SK-N-SH treated with all-trans-retinoic acid at 6 μM for 48 hours (cell line): ENCODE measurements around the gene LYZ.

Experiments used
- ARNTL ChIP-seq: fragments of 450-650 bp; formaldehyde crosslinking; IDR thresholded peaks from 2 replicates; pipeline ENCODE4 v1.5.0; 2020; ENCODE audit warnings: low read depth, mild to moderate bottlenecking, moderate library complexity, borderline replicate concordance
- ESRRG ChIP-seq: fragments of 250-450 bp; sonication (Bioruptor Pico); IDR thresholded peaks from 2 replicates; pipeline ENCODE4 v1.6.1; 2021; ENCODE audit warnings: mild to moderate bottlenecking
- GLIS3 ChIP-seq: fragments of 250-450 bp; sonication (Bioruptor Pico); IDR thresholded peaks from 2 replicates; pipeline ENCODE4 v1.5.0; 2020; ENCODE audit warnings: mild to moderate bottlenecking, moderate library complexity
- TOX ChIP-seq: fragments of 250-450 bp; sonication (Bioruptor Pico); IDR thresholded peaks from 2 replicates; pipeline ENCODE4 v1.8.0; 2021; ENCODE audit warnings: mild to moderate bottlenecking, moderate library complexity, borderline replicate concordance
- ZNF8 ChIP-seq: fragments of 450-650 bp; formaldehyde crosslinking; IDR thresholded peaks from 2 replicates; pipeline ENCODE4 v1.5.0; 2020; ENCODE audit warnings: mild to moderate bottlenecking, moderate library complexity
- TF ChIP-seq, protein P1 (sequence below): fragments of 250-450 bp; sonication (Bioruptor Pico); IDR thresholded peaks from 2 replicates; pipeline ENCODE4 v1.8.0; 2020; ENCODE audit warnings: mild to moderate bottlenecking, moderate library complexity, borderline replicate concordance
- TF ChIP-seq, protein P2 (sequence below): fragments of 250-450 bp; sonication (Bioruptor Pico); IDR thresholded peaks from 2 replicates; pipeline ENCODE4 v1.5.1; 2020; ENCODE audit warnings: low read depth, mild to moderate bottlenecking, moderate library complexity

DNA sequence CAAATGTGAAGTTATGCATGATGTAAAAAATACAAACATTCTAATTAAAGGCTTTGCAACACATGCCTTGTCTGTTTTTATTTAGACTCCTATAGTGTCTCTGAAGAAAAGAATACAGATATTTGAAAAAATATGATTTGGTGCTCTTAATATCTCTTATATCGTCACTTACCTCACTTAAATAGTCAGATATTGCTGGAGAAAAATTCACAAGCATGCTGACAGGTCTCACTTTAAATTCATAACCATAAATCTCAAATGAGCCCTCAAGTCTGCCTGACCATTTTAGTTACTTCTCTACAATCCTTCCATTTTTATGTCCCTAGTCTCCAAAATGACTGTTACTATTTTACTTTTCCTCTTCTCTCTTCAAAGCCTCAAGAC lies 6.0 kb downstream of the LYZ start:
- no peak for TF ChIP-seq GLIS3 (CRISPR knock-in tag)
- TF ChIP-seq ZNF8 (CRISPR knock-in tag) = no peak
- TF ChIP-seq, protein P1, sequence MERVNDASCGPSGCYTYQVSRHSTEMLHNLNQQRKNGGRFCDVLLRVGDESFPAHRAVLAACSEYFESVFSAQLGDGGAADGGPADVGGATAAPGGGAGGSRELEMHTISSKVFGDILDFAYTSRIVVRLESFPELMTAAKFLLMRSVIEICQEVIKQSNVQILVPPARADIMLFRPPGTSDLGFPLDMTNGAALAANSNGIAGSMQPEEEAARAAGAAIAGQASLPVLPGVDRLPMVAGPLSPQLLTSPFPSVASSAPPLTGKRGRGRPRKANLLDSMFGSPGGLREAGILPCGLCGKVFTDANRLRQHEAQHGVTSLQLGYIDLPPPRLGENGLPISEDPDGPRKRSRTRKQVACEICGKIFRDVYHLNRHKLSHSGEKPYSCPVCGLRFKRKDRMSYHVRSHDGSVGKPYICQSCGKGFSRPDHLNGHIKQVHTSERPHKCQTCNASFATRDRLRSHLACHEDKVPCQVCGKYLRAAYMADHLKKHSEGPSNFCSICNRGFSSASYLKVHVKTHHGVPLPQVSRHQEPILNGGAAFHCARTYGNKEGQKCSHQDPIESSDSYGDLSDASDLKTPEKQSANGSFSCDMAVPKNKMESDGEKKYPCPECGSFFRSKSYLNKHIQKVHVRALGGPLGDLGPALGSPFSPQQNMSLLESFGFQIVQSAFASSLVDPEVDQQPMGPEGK = no peak
- TF ChIP-seq, protein P2, sequence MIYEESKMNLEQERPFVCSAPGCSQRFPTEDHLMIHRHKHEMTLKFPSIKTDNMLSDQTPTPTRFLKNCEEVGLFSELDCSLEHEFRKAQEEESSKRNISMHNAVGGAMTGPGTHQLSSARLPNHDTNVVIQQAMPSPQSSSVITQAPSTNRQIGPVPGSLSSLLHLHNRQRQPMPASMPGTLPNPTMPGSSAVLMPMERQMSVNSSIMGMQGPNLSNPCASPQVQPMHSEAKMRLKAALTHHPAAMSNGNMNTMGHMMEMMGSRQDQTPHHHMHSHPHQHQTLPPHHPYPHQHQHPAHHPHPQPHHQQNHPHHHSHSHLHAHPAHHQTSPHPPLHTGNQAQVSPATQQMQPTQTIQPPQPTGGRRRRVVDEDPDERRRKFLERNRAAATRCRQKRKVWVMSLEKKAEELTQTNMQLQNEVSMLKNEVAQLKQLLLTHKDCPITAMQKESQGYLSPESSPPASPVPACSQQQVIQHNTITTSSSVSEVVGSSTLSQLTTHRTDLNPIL (CRISPR knock-in tag) = no peak
- no peak for TF ChIP-seq TOX (CRISPR knock-in tag)
- no peak for TF ChIP-seq ARNTL (CRISPR knock-in tag)
- TF ChIP-seq ESRRG (CRISPR knock-in tag) = no peak
